CD8-positive, alpha-beta memory T cell (primary cell): Measurements from ENCODE around the gene PTPN13. TPM values are rescaled to one million over a fixed set of nuclear protein-coding genes. Genes with fewer than 3 reads are reported as not detected.

Experiments
- CTCF ChIA-PET: fragments of 350-600 bp; sonication (Branson Sonifier 250); formaldehyde crosslinking; loops from one replicate; lab custom pipeline; 2021; ENCODE audit warnings: antibody characterized with exemption; lab: Charles Lee
- POLR2A ChIA-PET: fragments of 350-600 bp; sonication (Branson Sonifier 250); formaldehyde crosslinking; loops from one replicate; lab custom pipeline; 2021; ENCODE audit warnings: antibody characterized with exemption; lab: Charles Lee
- DNase-seq, 5 donors: peaks; one replicate each; pipeline versions ENCODE4 v3.0.0 to v3.0.0-alpha.2; 2020 to 2022; ENCODE audit warnings: mixed read lengths in 1 of 5
- H3K27ac ChIP-seq: one replicate; pipeline ENCODE4 v1.7.0; 2013; ENCODE audit warnings: low read depth, mild to moderate bottlenecking, low read length, moderate library complexity
- H3K27me3 ChIP-seq: 2 replicates; pipeline ENCODE4 v1.7.0; 2013; ENCODE audit warnings: low read length, mild to moderate bottlenecking; ENCODE audit not compliant: insufficient read depth, poor library complexity, severe bottlenecking
- H3K36me3 ChIP-seq: 2 replicates; pipeline ENCODE4 v1.7.0; 2013; ENCODE audit warnings: mild to moderate bottlenecking, low read length, moderate library complexity; ENCODE audit not compliant: insufficient read depth
- H3K4me1 ChIP-seq: 2 replicates; pipeline ENCODE4 v1.7.0; 2013; ENCODE audit warnings: mild to moderate bottlenecking, low read length, moderate library complexity; ENCODE audit not compliant: insufficient read depth
- H3K4me3 ChIP-seq: 2 replicates; pipeline ENCODE4 v1.7.0; 2013; ENCODE audit warnings: mild to moderate bottlenecking, low read length
- H3K9me3 ChIP-seq: 2 replicates; pipeline ENCODE4 v1.7.0; 2013; ENCODE audit warnings: mild to moderate bottlenecking, low read length
- H3K27ac Mint-ChIP-seq, 8 donors: one replicate each; pipeline ENCODE4 v1.8.0; 2020 to 2021; ENCODE audit warnings: mixed read lengths in 8 of 8, mild to moderate bottlenecking in 6 of 8, inconsistent platforms in 3 of 8, moderate library complexity in 3 of 8
- H3K27me3 Mint-ChIP-seq, 2 donors: one replicate each; pipeline ENCODE4 v1.8.0; 2020 to 2021; ENCODE audit warnings: mixed read lengths in 2 of 2, mild to moderate bottlenecking in 1 of 2, moderate library complexity in 1 of 2
- H3K36me3 Mint-ChIP-seq, 3 donors: one replicate each; pipeline ENCODE4 v1.8.0; 2020 to 2021; ENCODE audit warnings: mixed read lengths in 3 of 3, inconsistent platforms in 1 of 3, mild to moderate bottlenecking in 1 of 3
- H3K4me1 Mint-ChIP-seq, 3 donors: one replicate each; pipeline ENCODE4 v1.8.0; 2020 to 2021; ENCODE audit warnings: mixed read lengths in 3 of 3, inconsistent platforms in 1 of 3, mild to moderate bottlenecking in 1 of 3
- H3K4me3 Mint-ChIP-seq, 7 donors: one replicate each; pipeline ENCODE4 v1.8.0; 2020 to 2021; ENCODE audit warnings: mixed read lengths in 7 of 7, mild to moderate bottlenecking in 6 of 7, moderate library complexity in 4 of 7, inconsistent platforms in 2 of 7
- H3K9me3 Mint-ChIP-seq, 5 donors: one replicate each; pipeline ENCODE4 v1.8.0; 2020 to 2022; ENCODE audit warnings: mixed read lengths in 5 of 5, mild to moderate bottlenecking in 3 of 5, moderate library complexity in 2 of 5, inconsistent platforms in 1 of 5
- polyA plus RNA-seq: library from polyadenylated mRNA; unstranded; fragments of 300-500 nt; fragmentation: Illumina TruSeq; gene quantifications from one replicate; pipeline ENCODE4 v1.2.3, GENCODE V29; 2021
- total RNA-seq, 2 experiments: library from RNA; stranded (reverse); gene quantifications; one replicate each; pipeline ENCODE4 v1.2.3, GENCODE V29; 2021

PTPN13 gene
- total and polyA plus RNA-seq, 3 experiments from 2014 or later, result 0.07 to 1.3 (median 0.53) TPM

DNA sequence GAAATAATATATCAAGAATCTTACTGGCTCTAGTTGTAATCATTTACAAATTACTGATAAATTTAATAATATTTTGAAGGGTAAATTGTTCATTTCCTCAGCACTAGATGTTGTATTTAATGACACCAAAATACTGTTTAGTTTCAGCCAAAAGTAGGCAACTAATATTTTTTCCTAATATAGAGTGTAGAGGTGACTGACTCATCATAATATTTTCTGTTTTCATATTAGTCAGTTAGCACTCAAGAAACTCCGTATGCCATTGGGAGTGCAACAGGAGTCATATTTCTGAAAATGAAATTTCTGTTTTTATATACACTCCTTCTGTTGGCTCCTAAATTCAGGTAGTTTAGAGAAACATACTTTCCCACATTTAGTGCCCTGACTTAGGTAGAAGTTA, 36.6 kb upstream of the PTPN13 start:
- CTCF ChIA-PET, result no interaction called here
- H3K4me1 Mint-ChIP-seq, result peaks cover 0 to 14% (median 7%) of the 10 kb centered on the region in 3 donors
- Histone ChIP-seq H3K27ac (no peak overlapping the region), H3K9me3 (no peaks in the 10 kb centered on the region), H3K4me3 (no peak overlapping the region), H3K36me3 (no peaks in the 10 kb centered on the region), H3K27me3 (no peaks in the 10 kb centered on the region), H3K4me1 (no peaks in the 10 kb centered on the region)
- H3K9me3 Mint-ChIP-seq, result peaks cover 0 to 3% (median 0%) of the 10 kb centered on the region in 5 donors
- H3K36me3 Mint-ChIP-seq, result no peaks in the 10 kb centered on the region
- no peak overlapping the region for H3K4me3 Mint-ChIP-seq
- no peak overlapping the region for H3K27ac Mint-ChIP-seq
- no peak for DNase-seq
- no peaks in the 10 kb centered on the region for H3K27me3 Mint-ChIP-seq
- POLR2A ChIA-PET, result no interaction called here

GRCh38 chr4:86558258-86558657, 35.9 kb upstream of the PTPN13 start:
- no peaks in the 10 kb centered on the region for H3K4me1 ChIP-seq
- no peaks in the 10 kb centered on the region for H3K36me3 ChIP-seq
- Mint-ChIP-seq H3K27ac (no peak overlapping the region), H3K27me3 (no peaks in the 10 kb centered on the region), H3K4me3 (no peak overlapping the region), H3K9me3 (peaks cover 0 to 3% (median 0%) of the 10 kb centered on the region in 5 donors), H3K36me3 (no peaks in the 10 kb centered on the region), H3K4me1 (peaks cover 0 to 14% (median 7%) of the 10 kb centered on the region in 3 donors)
- no peaks in the 10 kb centered on the region for H3K27me3 ChIP-seq
- no peaks in the 10 kb centered on the region for H3K9me3 ChIP-seq
- no peak for DNase-seq
- no peak overlapping the region for H3K27ac ChIP-seq
- POLR2A ChIA-PET, result no interaction called here
- H3K4me3 ChIP-seq, result no peak overlapping the region
- CTCF ChIA-PET, result no interaction called here

- no peak for DNase-seq
- H3K4me3 Mint-ChIP-seq, result no peak overlapping the region
- no peaks in the 10 kb centered on the region for H3K36me3 Mint-ChIP-seq
- peaks cover 0 to 14% (median 7%) of the 10 kb centered on the region in 3 donors for H3K4me1 Mint-ChIP-seq
- Histone ChIP-seq H3K4me1 (no peaks in the 10 kb centered on the region), H3K4me3 (no peak overlapping the region), H3K9me3 (no peaks in the 10 kb centered on the region), H3K27ac (no peak overlapping the region), H3K36me3 (no peaks in the 10 kb centered on the region), H3K27me3 (no peaks in the 10 kb centered on the region)
- peaks cover 0 to 3% (median 0%) of the 10 kb centered on the region in 5 donors for H3K9me3 Mint-ChIP-seq
- ChIA-PET POLR2A (no interaction called here), CTCF (no interaction called here)
- no peaks in the 10 kb centered on the region for H3K27me3 Mint-ChIP-seq
- H3K27ac Mint-ChIP-seq, result no peak overlapping the region
Observed at GRCh38 chr4:86558797-86559196, 35.3 kb upstream of the PTPN13 start.

GRCh38 chr4:86560447-86560846, 33.7 kb upstream of the PTPN13 start:
- DNase-seq, result no peak
- Mint-ChIP-seq H3K36me3 (no peaks in the 10 kb centered on the region), H3K27me3 (no peaks in the 10 kb centered on the region), H3K27ac (no peak overlapping the region), H3K4me3 (no peak overlapping the region), H3K4me1 (peaks cover 0 to 7% (median 1%) of the 10 kb centered on the region in 3 donors), H3K9me3 (peaks cover 0 to 3% (median 0%) of the 10 kb centered on the region in 5 donors)
- POLR2A ChIA-PET, result no interaction called here
- H3K36me3 ChIP-seq, result no peaks in the 10 kb centered on the region
- no peak overlapping the region for H3K27ac ChIP-seq
- no peak overlapping the region for H3K4me3 ChIP-seq
- no peaks in the 10 kb centered on the region for H3K27me3 ChIP-seq
- H3K4me1 ChIP-seq, result no peaks in the 10 kb centered on the region
- CTCF ChIA-PET, result no interaction called here
- no peaks in the 10 kb centered on the region for H3K9me3 ChIP-seq

GRCh38 chr4:86561256-86561655, 32.9 kb upstream of the PTPN13 start:
- Mint-ChIP-seq H3K36me3 (no peaks in the 10 kb centered on the region), H3K4me1 (peaks cover 0 to 7% (median 1%) of the 10 kb centered on the region in 3 donors), H3K4me3 (no peak overlapping the region), H3K27ac (no peak overlapping the region), H3K27me3 (no peaks in the 10 kb centered on the region), H3K9me3 (peaks cover 0 to 3% (median 0%) of the 10 kb centered on the region in 5 donors)
- no peak overlapping the region for H3K27ac ChIP-seq
- ChIA-PET POLR2A (no interaction called here), CTCF (no interaction called here)
- H3K27me3 ChIP-seq, result no peaks in the 10 kb centered on the region
- H3K4me3 ChIP-seq, result no peak overlapping the region
- H3K4me1 ChIP-seq, result no peaks in the 10 kb centered on the region
- H3K36me3 ChIP-seq, result no peaks in the 10 kb centered on the region
- no peaks in the 10 kb centered on the region for H3K9me3 ChIP-seq
- DNase-seq, result no peak

DNA sequence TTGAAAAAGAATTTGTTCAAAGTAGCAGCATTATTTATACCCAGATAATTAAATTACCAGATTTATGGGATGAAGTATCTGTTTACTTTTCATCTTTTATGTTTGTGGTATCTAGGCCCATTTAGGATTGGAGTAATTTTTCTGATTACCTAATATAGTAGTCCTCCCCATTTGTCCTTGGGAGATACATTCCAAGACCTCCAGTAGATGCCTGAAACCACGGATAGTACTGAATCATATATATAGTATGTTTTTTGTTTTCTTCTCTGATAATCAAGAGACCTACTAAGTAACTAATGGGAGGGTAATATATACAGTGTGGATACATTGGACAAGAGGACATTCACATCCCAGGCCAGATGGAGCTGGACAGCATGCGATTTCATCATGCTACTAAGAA, 30.7 kb upstream of the PTPN13 start:
- no peaks in the 10 kb centered on the region for H3K4me1 ChIP-seq
- H3K36me3 ChIP-seq, result no peaks in the 10 kb centered on the region
- H3K27ac ChIP-seq, result no peak overlapping the region
- Mint-ChIP-seq H3K27ac (no peak overlapping the region), H3K9me3 (no peaks in the 10 kb centered on the region), H3K27me3 (no peaks in the 10 kb centered on the region), H3K36me3 (no peaks in the 10 kb centered on the region), H3K4me3 (no peak overlapping the region), H3K4me1 (no peaks in the 10 kb centered on the region)
- no peaks in the 10 kb centered on the region for H3K9me3 ChIP-seq
- POLR2A ChIA-PET, result no interaction called here
- H3K27me3 ChIP-seq, result no peaks in the 10 kb centered on the region
- H3K4me3 ChIP-seq, result no peak overlapping the region
- CTCF ChIA-PET, result no interaction called here
- DNase-seq, result no peak

DNA sequence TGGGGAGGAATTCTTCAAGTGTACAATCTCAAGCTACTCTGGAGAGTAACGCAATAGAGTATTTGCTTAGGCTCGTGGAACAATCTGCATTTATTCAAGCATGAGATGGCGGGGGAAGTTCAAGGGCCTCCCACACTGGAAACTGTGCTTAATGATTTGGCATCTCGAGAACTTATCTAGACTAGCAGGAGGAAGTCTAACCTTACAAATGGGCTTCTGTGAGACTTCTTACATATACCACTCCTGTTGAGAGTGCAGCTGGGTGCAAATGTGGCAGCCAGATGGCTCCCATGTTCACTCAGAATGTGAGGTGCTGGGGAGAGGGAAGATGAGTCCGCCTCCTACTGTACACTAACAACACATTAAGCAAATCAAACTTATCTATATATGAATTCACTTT, 29.3 kb upstream of the PTPN13 start:
- no peak overlapping the region for H3K4me3 ChIP-seq
- no peaks in the 10 kb centered on the region for H3K4me1 ChIP-seq
- no peaks in the 10 kb centered on the region for H3K36me3 ChIP-seq
- ChIA-PET CTCF (no interaction called here), POLR2A (no interaction called here)
- Mint-ChIP-seq H3K27ac (no peak overlapping the region), H3K4me1 (no peaks in the 10 kb centered on the region), H3K27me3 (no peaks in the 10 kb centered on the region), H3K4me3 (no peak overlapping the region), H3K36me3 (no peaks in the 10 kb centered on the region), H3K9me3 (no peaks in the 10 kb centered on the region)
- no peak overlapping the region for H3K27ac ChIP-seq
- H3K9me3 ChIP-seq, result no peaks in the 10 kb centered on the region
- DNase-seq, result no peak
- H3K27me3 ChIP-seq, result no peaks in the 10 kb centered on the region

- no peaks in the 10 kb centered on the region for H3K36me3 Mint-ChIP-seq
- no peak for DNase-seq
- H3K4me3 Mint-ChIP-seq, result no peak overlapping the region
- CTCF ChIA-PET, result no interaction called here
- H3K9me3 Mint-ChIP-seq, result no peaks in the 10 kb centered on the region
- H3K27ac ChIP-seq, result no peak overlapping the region
- H3K4me1 ChIP-seq, result no peaks in the 10 kb centered on the region
- POLR2A ChIA-PET, result no interaction called here
- H3K27me3 Mint-ChIP-seq, result no peaks in the 10 kb centered on the region
- H3K27me3 ChIP-seq, result no peaks in the 10 kb centered on the region
- no peak overlapping the region for H3K4me3 ChIP-seq
- H3K9me3 ChIP-seq, result no peaks in the 10 kb centered on the region
- H3K4me1 Mint-ChIP-seq, result no peaks in the 10 kb centered on the region
- no peak overlapping the region for H3K27ac Mint-ChIP-seq
- no peaks in the 10 kb centered on the region for H3K36me3 ChIP-seq
Observed at GRCh38 chr4:86565651-86566050, 28.5 kb upstream of the PTPN13 start.
